ENCODE results near the gene QRICH2. TPM values are rescaled to one million over a fixed set of nuclear protein-coding genes. Genes with fewer than 3 reads are reported as not detected.

QRICH2 gene
- total and polyA plus RNA-seq, 9 of the 15 experiments (the other 6 are each of a cell fraction or from before 2014, with no cell fraction given) = 0.03 to 1.6 (median 0.81) TPM

- TF ChIP-seq, protein P1, sequence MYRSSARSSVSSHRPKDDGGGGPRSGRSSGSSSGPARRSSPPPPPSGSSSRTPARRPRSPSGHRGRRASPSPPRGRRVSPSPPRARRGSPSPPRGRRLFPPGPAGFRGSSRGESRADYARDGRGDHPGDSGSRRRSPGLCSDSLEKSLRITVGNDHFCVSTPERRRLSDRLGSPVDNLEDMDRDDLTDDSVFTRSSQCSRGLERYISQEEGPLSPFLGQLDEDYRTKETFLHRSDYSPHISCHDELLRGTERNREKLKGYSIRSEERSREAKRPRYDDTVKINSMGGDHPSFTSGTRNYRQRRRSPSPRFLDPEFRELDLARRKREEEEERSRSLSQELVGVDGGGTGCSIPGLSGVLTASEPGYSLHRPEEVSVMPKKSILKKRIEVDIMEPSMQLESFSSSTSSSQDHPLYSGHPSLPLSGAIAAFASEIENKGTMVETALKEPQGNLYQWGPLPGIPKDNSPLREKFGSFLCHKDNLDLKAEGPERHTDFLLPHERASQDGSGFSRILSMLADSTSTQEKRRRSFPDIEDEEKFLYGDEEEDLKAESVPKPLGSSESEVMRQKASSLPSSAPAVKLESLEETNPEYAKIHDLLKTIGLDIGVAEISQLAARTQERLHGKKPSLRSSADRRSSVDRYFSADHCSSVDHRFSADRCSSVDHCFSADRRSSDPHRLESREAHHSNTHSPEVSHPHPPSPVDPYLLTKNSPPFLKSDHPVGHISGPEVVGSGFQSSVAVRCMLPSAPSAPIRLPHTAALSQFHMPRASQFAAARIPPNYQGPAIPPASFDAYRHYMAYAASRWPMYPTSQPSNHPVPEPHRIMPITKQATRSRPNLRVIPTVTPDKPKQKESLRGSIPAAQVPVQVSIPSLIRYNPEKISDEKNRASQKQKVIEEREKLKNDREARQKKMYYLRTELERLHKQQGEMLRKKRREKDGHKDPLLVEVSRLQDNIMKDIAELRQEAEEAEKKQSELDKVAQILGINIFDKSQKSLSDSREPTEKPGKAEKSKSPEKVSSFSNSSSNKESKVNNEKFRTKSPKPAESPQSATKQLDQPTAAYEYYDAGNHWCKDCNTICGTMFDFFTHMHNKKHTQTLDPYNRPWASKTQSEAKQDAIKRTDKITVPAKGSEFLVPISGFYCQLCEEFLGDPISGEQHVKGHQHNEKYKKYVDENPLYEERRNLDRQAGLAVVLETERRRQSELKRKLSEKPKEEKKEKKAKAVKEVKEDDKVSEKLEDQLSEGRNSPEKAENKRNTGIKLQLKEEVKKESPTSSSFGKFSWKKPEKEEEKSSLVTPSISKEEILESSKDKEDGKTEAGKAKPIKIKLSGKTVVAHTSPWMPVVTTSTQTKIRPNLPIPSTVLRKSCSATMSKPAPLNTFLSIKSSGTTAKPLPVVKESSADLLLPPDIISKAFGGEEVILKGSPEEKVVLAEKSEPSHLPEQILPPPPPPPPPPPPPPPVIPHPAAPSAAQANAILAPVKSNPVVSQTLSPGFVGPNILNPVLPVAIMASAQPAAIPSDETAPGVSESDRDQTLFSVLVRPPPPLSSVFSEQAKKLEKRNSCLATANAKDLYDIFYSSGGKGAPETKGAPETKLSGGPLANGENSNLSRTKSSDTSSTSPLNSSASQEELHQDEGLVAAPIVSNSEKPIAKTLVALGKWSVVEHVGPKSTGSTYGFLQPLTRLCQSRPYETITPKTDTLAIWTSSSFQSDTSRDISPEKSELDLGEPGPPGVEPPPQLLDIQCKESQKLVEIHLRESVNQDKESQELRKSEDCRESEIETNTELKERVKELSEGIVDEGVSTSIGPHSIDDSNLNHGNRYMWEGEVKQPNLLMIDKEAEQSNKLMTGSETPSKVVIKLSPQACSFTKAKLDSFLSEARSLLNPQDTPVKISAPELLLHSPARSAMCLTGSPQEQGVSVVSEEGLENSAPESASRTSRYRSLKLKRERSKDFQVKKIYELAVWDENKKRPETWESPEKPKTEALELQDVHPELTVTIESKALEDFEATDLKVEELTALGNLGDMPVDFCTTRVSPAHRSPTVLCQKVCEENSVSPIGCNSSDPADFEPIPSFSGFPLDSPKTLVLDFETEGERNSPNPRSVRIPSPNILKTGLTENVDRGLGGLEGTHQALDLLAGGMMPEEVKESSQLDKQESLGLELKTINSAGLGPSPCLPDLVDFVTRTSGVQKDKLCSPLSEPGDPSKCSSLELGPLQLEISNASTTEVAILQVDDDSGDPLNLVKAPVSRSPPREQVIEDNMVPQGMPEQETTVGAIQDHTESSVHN (IDR thresholded peaks at IDR 0.05; ENCODE audit: borderline replicate concordance in 1 of 2, low read depth in 1 of 2) = 0 out of 4 replicates have a peak, but pooled peaks of 1 of the 2 experiments have one; percentile 17
- peak; percentile 94 for TF ChIP-seq ZNF175 (CRISPR knock-in tag; IDR thresholded peaks at IDR 0.05; ENCODE audit: low read depth)
- peak; percentile 75; the same call in 1 of the 2 replicates for TF ChIP-seq LEF1 (IDR thresholded peaks at IDR 0.05)
- TF ChIP-seq POLR2AphosphoS5 (IDR thresholded peaks at IDR 0.05; ENCODE audit: control insufficient read depth, insufficient read depth, low read depth, low read length) = peak; percentile 69
- peak; percentile 58; the same call in 1 of the 2 replicates for TF ChIP-seq CEBPG (CRISPR knock-in tag; IDR thresholded peaks at IDR 0.05)
- no peak; a peak in 2 of 4 replicates for TF ChIP-seq CEBPG (tag; conservative IDR thresholded peaks at IDR 0.05 in 1 of 2, IDR thresholded peaks at IDR 0.05 in 1 of 2)
- peak; percentile 90 for TF ChIP-seq ZNF584 (CRISPR knock-in tag; IDR thresholded peaks at IDR 0.05; ENCODE audit: low read depth)
- TF ChIP-seq U2AF1 (optimal IDR thresholded peaks at IDR 0.05; ENCODE audit: low read depth, low read length) = peak; percentile 28
- no peak for TF ChIP-seq MCM7 (IDR thresholded peaks at IDR 0.05)
- 0 out of 4 replicates have a peak, but pooled peaks of 1 of the 2 experiments have one; percentile 27 for TF ChIP-seq HDAC1 (IDR thresholded peaks at IDR 0.05)
- peak; percentile 91 for TF ChIP-seq POLR2G (IDR thresholded peaks at IDR 0.05; ENCODE audit: low read depth, low read length)
- TF ChIP-seq BACH1 (tag; IDR thresholded peaks at IDR 0.05) = peak; percentile 62; the same call in 1 of the 2 replicates
- TF ChIP-seq CREB3 (tag; conservative IDR thresholded peaks at IDR 0.05; ENCODE audit: low read depth) = peak; percentile 74
- 0 out of 2 replicates have a peak, but pooled peaks have one; percentile 44 for TF ChIP-seq GABPB1 (CRISPR knock-in tag; IDR thresholded peaks at IDR 0.05)
Observed at GRCh38 chr17:76264755-76265623, 43.1 kb downstream of the QRICH2 start, which contains the start of gene UBALD2 (continued).

All from K562 (cell line).